HG02840 (cell line): Measurements from ENCODE around the gene UBL7.

Experiments
- ATAC-seq: cut with Tn5 transposase; IDR thresholded peaks from one replicate; pipeline ENCODE4 v1.9.1; 2021; ENCODE audit warnings: mild to moderate bottlenecking, moderate library complexity, moderate number of reproducible peaks; ENCODE audit not compliant: unreplicated experiment, low FRiP score

Gene UBL7

DNA sequence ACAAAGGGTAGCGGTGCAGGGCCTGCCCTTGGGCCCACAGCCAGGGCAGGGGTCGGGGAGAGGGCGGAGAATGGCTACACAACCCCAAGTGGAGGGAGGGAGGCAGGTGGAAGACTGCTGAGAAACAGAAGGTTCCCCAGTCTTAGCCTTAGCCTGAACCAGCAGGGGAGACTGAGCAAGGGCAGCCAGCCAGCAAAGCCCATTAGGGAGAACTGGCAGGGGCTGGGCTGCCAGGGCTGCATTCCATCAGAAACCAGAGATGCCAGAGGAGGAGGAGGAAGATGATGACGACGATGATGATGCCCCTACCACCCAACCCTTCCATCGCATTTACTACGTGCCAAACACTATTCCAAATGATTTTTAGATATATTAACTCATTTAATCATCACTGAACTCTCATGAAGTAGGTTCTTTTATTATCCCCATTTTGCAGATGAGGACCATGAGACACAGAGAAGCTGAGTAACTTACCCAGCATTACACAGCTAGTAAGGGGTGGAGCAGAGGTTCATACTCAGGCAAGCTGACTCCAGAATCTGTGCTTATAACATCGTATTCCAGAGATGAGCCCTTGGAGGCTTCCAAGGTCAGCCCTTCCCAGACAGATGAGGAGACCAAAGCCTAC, 35.9 kb downstream of the UBL7 start:
- ATAC-seq = no peak

- ATAC-seq = no peak
These were observed 37.3 kb downstream of the UBL7 start for GRCh38 chr15:74423431-74424257.

DNA sequence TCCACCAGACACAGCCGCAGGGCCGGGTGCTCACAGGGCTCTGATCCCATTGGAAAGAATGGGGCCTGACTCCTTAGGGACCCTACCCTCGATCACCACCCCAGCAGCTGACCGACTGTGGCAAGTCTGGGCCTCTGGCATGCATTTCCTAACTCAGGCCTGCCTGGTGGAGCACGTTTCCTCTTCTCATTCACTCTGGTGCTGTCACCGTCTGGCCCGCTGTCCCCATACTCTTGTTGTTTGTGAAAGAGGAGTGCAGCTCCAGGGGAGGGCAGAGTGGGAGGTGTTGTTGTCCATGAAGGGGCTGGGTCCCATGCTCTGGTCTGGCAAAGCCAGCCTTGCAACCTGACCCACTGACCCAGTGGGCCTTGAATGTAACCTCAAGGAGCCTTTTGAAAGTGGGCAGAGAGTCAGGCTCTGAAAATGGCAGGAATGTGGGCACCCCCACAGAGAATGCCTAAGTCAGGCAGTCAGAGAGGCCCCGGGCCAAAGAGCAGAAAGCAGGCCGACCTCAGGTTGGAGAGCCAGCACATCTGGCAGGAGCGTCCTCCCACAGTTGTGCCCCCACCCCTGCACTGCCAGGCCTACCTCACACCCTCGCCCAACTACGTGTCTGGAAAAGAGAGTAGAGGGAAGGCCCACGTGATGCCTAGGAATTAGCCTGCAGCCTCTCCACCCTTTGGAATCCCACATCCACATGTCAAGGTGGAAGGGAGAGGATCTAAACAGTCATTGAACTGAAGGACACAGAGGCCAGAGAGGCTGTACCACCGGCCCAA, 38.1 kb downstream of the UBL7 start:
- ATAC-seq = no peak

- ATAC-seq = no peak
These were observed 38.7 kb downstream of the UBL7 start for GRCh38 chr15:74422265-74422651.

DNA sequence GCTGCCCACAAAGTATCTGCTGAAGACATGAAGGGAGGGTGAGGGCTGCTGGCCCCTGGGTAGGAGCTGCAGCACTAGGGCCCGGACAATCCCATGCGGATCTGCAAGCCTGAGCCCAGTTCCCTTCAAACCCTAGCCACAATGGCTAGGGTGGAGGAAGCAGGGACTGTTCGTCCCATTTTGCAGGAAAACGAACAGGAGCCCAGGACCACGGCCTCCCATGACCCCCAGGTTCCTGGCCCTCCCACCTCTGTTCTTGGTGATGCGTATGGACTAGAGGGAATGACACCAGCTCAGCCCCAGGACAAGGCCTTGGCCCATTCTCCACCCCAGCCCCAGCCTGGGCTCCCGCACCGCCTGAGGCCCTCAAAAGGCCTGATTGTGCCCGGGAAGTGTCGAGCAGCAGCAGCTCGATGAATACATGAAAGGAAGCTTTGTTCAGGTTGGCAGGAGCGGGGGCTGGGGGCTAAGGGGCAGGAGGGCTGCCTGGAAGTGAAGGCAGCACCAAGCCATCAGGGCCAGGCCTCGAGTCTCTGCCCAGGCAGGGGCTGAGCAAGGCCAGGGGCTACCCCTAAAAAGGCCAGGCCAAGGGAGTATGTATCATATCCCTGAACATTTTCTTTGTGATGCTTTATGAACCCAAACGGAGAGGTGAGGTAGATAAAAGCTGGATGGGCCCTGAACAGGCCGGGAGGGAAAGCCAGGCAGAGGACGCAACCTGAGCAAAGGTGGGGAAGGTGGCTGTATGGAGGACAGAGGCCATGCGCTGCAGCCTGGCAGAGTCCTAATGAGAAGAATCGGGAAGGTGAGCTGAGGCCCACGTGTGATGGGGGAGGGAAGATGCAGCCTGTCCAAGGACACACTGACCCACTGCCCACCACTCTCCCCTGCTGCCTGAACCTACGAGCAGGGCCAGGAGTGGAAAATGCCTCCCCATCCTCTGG, 39.4 kb downstream of the UBL7 start:
- no peak for ATAC-seq

DNA sequence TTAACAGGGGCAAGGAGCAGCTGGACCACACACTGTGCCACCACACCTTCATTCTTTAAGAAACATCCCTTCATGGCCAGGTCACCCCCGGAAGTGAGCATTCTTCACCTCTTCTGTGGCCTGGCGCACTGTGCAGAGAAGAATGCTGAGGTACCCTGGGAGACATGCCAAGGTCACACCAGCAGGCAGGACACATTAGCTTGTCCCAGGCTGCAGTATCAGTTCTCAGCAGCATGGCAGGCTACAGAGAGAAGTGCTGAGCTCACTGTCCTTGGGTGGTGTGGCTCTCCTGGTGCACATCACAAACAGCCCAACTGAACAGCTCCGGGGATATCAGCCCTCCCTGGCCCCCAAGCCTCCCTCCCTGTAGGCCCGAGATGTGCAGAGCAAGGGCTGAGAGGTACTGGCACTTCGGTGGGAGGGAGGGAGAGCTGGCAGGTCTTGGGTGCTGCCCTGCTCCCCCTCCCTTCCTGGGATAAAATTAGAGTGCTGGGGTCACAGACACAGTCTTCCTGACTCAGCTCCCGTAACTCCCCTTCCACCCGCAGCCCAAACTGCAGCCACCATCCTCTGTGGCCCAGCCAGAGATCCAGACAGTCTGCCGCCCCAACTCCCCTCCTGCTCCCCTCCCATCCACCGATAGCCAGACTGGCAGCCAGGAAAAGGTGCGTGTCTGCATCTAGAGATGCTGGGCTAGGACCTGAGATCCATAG, 40.6 kb downstream of the UBL7 start:
- ATAC-seq = no peak

DNA sequence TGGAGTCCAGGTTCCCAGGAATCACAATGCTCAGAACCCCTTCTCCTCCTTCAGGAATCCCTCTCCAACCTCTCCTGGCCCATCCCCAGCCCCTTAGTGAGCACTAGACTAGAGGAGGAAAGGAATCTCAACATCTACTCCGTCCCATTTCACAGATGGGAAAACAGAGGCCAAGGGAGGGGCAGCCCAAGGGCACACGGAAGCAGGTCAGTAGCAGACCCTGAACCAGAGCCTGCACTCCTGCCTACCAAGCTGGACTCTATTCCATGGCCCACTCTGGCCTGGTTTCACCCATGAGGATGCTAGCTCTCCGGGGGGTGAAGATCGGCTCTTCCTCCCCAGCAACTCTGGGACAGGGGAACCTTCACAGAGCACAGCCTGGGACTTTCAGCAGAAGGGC, 41.5 kb downstream of the UBL7 start:
- ATAC-seq = no peak

GRCh38 chr15:74418575-74419338, 42.2 kb downstream of the UBL7 start:
- no peak for ATAC-seq

- ATAC-seq = no peak
These were observed 43.3 kb downstream of the UBL7 start for GRCh38 chr15:74417670-74418069.

GRCh38 chr15:74417225-74417624, 43.7 kb downstream of the UBL7 start:
- ATAC-seq = no peak

- no peak for ATAC-seq
These were observed 44.7 kb downstream of the UBL7 start for GRCh38 chr15:74415966-74416916.

GRCh38 chr15:74414603-74415338, 46.2 kb downstream of the UBL7 start:
- ATAC-seq = no peak

- no peak for ATAC-seq
These were observed 46.8 kb downstream of the UBL7 start for GRCh38 chr15:74414081-74414580.

DNA sequence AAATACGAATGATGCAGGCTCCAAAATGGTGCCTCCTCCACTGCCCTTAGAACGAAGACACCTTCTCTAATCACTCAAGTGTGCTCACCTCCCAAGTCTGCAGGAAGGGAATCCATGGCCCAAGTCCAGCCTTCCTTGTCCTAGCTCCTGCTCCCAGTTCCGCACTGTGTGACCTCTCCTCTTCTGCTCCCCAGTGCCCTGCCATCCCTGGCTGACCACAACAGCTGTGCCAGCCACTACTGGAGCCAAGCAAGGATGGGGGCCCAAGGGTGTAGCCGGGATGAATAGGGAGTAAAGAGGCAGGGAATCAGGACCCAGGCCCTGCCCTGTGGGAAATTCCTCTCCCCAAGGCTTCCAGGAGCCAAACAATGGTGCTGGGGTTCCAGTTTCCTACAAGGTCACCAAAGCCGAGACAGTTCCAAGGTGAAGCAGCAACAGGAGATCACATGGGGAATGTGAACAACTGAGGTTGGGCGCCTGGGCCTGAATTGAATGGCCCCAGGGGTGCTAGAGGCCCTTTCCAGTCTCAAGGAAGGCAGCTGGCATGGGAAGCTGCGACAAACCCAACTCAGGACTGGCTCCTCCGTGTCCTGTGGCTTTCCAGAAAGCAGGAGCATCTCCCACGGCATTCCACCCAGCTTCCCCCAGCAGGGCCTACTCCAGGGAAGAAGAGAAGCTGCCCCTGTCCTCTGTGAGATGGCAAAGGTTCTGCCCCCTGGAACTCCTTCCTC, 47.4 kb downstream of the UBL7 start:
- ATAC-seq = no peak

- no peak for ATAC-seq
These were observed 48.8 kb downstream of the UBL7 start for GRCh38 chr15:74412159-74412558.

- ATAC-seq = no peak
These were observed 49.3 kb downstream of the UBL7 start for GRCh38 chr15:74411686-74412085.
